Midbrain (tissue), 1 donor: ENCODE measurements around the gene SSPN.
A peak's percentile ranks its signal among the peaks of the same experiment; 100 is the strongest.
"Not testable (repeated sequence)": the region's sequence is repeated elsewhere in the genome, so short reads cannot be mapped to it uniquely, and the experiment has no call there.

Experiments
- DNase-seq: peaks from one replicate; lab custom pipeline; 2025; lab: John Stamatoyannopoulos, UW

SSPN gene

GRCh38 chr12:26229910-26230309 is 34.5 kb downstream of the SSPN start:
- DNase-seq, result no peak

- DNase-seq, result no peak
Measured at GRCh38 chr12:26231470-26231869, 36.1 kb downstream of the SSPN start.

- DNase-seq, result no peak
Measured at GRCh38 chr12:26231921-26232320, 36.5 kb downstream of the SSPN start.

- DNase-seq, result no peak
Measured at GRCh38 chr12:26233631-26234030, 38.3 kb downstream of the SSPN start.

GRCh38 chr12:26235465-26235864 is 40.1 kb downstream of the SSPN start:
- DNase-seq, result not testable (repeated sequence)

GRCh38 chr12:26238341-26239121 is 43.2 kb downstream of the SSPN start:
- no peak for DNase-seq

GRCh38 chr12:26239122-26239851 is 43.9 kb downstream of the SSPN start:
- peak; percentile 81 for DNase-seq

- no peak for DNase-seq
Measured at GRCh38 chr12:26239852-26240815, 44.8 kb downstream of the SSPN start.

- DNase-seq, result no peak
Measured at GRCh38 chr12:26241080-26241479, 45.7 kb downstream of the SSPN start.

- DNase-seq, result no peak
Measured at GRCh38 chr12:26242683-26243082, 47.3 kb downstream of the SSPN start.

- no peak for DNase-seq
Measured at GRCh38 chr12:26244503-26244902, 49.1 kb downstream of the SSPN start.

- DNase-seq, result no peak
Measured at GRCh38 chr12:26245175-26245942, 50.0 kb downstream of the SSPN start.

- DNase-seq, result no peak
Measured at GRCh38 chr12:26246483-26247164, 51.3 kb downstream of the SSPN start.

- no peak for DNase-seq
Measured at GRCh38 chr12:26247873-26248272, 52.5 kb downstream of the SSPN start.

- no peak for DNase-seq
Measured at GRCh38 chr12:26250801-26251200, 55.4 kb downstream of the SSPN start.

GRCh38 chr12:26251600-26251999 is 56.2 kb downstream of the SSPN start:
- DNase-seq, result no peak

- DNase-seq, result no peak
Measured at GRCh38 chr12:26252946-26253345, 57.6 kb downstream of the SSPN start.

GRCh38 chr12:26255893-26256645 is 60.7 kb downstream of the SSPN start:
- no peak for DNase-seq

- no peak for DNase-seq
Measured at GRCh38 chr12:26264215-26264838, 69.0 kb downstream of the SSPN start.

GRCh38 chr12:26265606-26266005 is 70.2 kb downstream of the SSPN start:
- DNase-seq, result no peak
